ENCODE measurements around the gene SKI.
"Not testable (repeated sequence)": the region's sequence is repeated elsewhere in the genome, so short reads cannot be mapped to it uniquely, and the experiment has no call there.

SKI gene

GRCh38 chr1:2279817-2280216 is 51.7 kb downstream of the SKI start:
- DNase-seq: no peak

GRCh38 chr1:2282556-2283270 is 54.6 kb downstream of the SKI start:
- DNase-seq: no peak

- no peak for DNase-seq
These were observed 55.4 kb downstream of the SKI start for GRCh38 chr1:2283371-2283990.

GRCh38 chr1:2283991-2284895 is 56.1 kb downstream of the SKI start:
- no peak for DNase-seq

GRCh38 chr1:2284932-2285331 is 56.8 kb downstream of the SKI start:
- DNase-seq: no peak

GRCh38 chr1:2286923-2287322 is 58.8 kb downstream of the SKI start:
- no peak for DNase-seq

GRCh38 chr1:2287649-2288048 is 59.5 kb downstream of the SKI start:
- DNase-seq: no peak

- no peak for DNase-seq
These were observed 60.2 kb downstream of the SKI start for GRCh38 chr1:2288311-2288710.

- DNase-seq: no peak
These were observed 60.9 kb downstream of the SKI start for GRCh38 chr1:2288816-2289536.

GRCh38 chr1:2289607-2290006 is 61.5 kb downstream of the SKI start:
- DNase-seq: no peak

- no peak for DNase-seq
These were observed 62.1 kb downstream of the SKI start for GRCh38 chr1:2290171-2290578.

GRCh38 chr1:2290595-2291510 is 62.7 kb downstream of the SKI start:
- DNase-seq: peak; percentile 69 to 72

- no peak for DNase-seq
These were observed 63.5 kb downstream of the SKI start for GRCh38 chr1:2291577-2291976.

GRCh38 chr1:2292725-2293450 is 64.8 kb downstream of the SKI start:
- DNase-seq: no peak

- no peak for DNase-seq
These were observed 66.1 kb downstream of the SKI start for GRCh38 chr1:2294033-2294724.

- DNase-seq: no peak
These were observed 66.6 kb downstream of the SKI start for GRCh38 chr1:2294725-2295078.

GRCh38 chr1:2295526-2295925 is 67.4 kb downstream of the SKI start:
- no peak for DNase-seq

GRCh38 chr1:2296211-2296610 is 68.1 kb downstream of the SKI start:
- not testable (repeated sequence) for DNase-seq

- DNase-seq: no peak
These were observed 68.5 kb downstream of the SKI start for GRCh38 chr1:2296614-2297013.

- DNase-seq: no peak
These were observed 69.3 kb downstream of the SKI start for GRCh38 chr1:2297246-2298011.

All from stimulated activated CD4-positive, alpha-beta T cell treated with anti-CD3 and anti-CD28 coated beads, Interleukin-2, amount 100 ng/mL, for 48 hours (primary cell).